GM23338 (cell line): ENCODE measurements around the gene CCDC188. TPM values are rescaled to one million over a fixed set of nuclear protein-coding genes. Genes with fewer than 3 reads are reported as not detected.

Experiments
- ATAC-seq: fragments of 200-7000 bp; cut with Tn5 transposase; 3 replicates; pipeline ENCODE4 v1.9.1; 2020
- DNase-seq: peaks from one replicate; pipeline ENCODE4 v3.0.0-alpha.2; 2015; ENCODE audit warnings: low spot score
- H2AFZ ChIP-seq: fragments of 200-600 bp; sonication (generic); 2 replicates; pipeline ENCODE4 v1.8.0; 2016; ENCODE audit warnings: antibody characterized with exemption, mild to moderate bottlenecking, moderate library complexity
- H3F3A ChIP-seq: fragments of 200-600 bp; sonication (generic); replicated peaks from 2 replicates; pipeline ENCODE4 v1.8.0; 2017; ENCODE audit warnings: antibody characterized with exemption, mixed run types, low read depth
- H3K27ac ChIP-seq: fragments of 200-600 bp; sonication (generic); 2 replicates; pipeline ENCODE4 v1.6.1; 2016; ENCODE audit warnings: low read depth
- H3K27me3 ChIP-seq: fragments of 200-600 bp; sonication (generic); 2 replicates; pipeline ENCODE4 v1.8.0; 2016; ENCODE audit warnings: mild to moderate bottlenecking, mixed run types, moderate library complexity; ENCODE audit not compliant: insufficient read depth
- H3K36me3 ChIP-seq: fragments of 200-600 bp; sonication (generic); 2 replicates; pipeline ENCODE4 v1.8.0; 2016; ENCODE audit warnings: mild to moderate bottlenecking; ENCODE audit not compliant: insufficient read depth
- H3K4me1 ChIP-seq: fragments of 200-600 bp; sonication (generic); 2 replicates; pipeline ENCODE4 v1.8.0; 2016; ENCODE audit warnings: mild to moderate bottlenecking, moderate library complexity; ENCODE audit not compliant: insufficient read depth
- H3K4me2 ChIP-seq: fragments of 200-600 bp; sonication (generic); 2 replicates; pipeline ENCODE4 v1.7.1; 2017; ENCODE audit warnings: mixed run types
- H3K4me3 ChIP-seq: fragments of 200-600 bp; sonication (generic); 2 replicates; pipeline ENCODE4 v1.6.1; 2016; ENCODE audit warnings: mixed run types
- H3K79me2 ChIP-seq: fragments of 200-600 bp; sonication (generic); replicated peaks from 2 replicates; pipeline ENCODE4 v1.8.0; 2017; ENCODE audit warnings: mild to moderate bottlenecking; ENCODE audit not compliant: insufficient read depth
- H3K9me2 ChIP-seq: fragments of 200-600 bp; sonication (generic); 2 replicates; pipeline ENCODE4 v1.8.0; 2017; ENCODE audit not compliant: insufficient read depth
- H4K20me1 ChIP-seq: fragments of 200-600 bp; sonication (generic); replicated peaks from 2 replicates; pipeline ENCODE4 v1.8.0; 2017; ENCODE audit warnings: mild to moderate bottlenecking; ENCODE audit not compliant: insufficient read depth
- H3K27ac Mint-ChIP-seq: 2 replicates; pipeline ENCODE4 v1.8.0; 2020; ENCODE audit warnings: inconsistent platforms, mild to moderate bottlenecking, moderate library complexity, mixed read lengths
- H3K27me3 Mint-ChIP-seq: 3 replicates; pipeline ENCODE4 v1.8.0; 2022; ENCODE audit warnings: low read depth, mild to moderate bottlenecking, moderate library complexity, mixed read lengths, inconsistent platforms; ENCODE audit not compliant: insufficient read depth, poor library complexity
- H3K36me3 Mint-ChIP-seq: 3 replicates; pipeline ENCODE4 v1.8.0; 2021; ENCODE audit warnings: low read depth, mild to moderate bottlenecking, inconsistent platforms, moderate library complexity, mixed read lengths
- H3K4me1 Mint-ChIP-seq: 3 replicates; pipeline ENCODE4 v1.8.0; 2020; ENCODE audit warnings: mild to moderate bottlenecking, inconsistent platforms, mixed read lengths
- H3K4me3 Mint-ChIP-seq: 3 replicates; pipeline ENCODE4 v1.8.0; 2021; ENCODE audit warnings: moderate library complexity, mild to moderate bottlenecking, inconsistent platforms, mixed read lengths
- H3K9me3 Mint-ChIP-seq: 3 replicates; pipeline ENCODE4 v1.8.0; 2020; ENCODE audit warnings: moderate library complexity, mild to moderate bottlenecking, inconsistent platforms, mixed read lengths
- CREB1 ChIP-seq: fragments of 250-450 bp; sonication (Bioruptor Pico); IDR thresholded peaks from 2 replicates; pipeline ENCODE4 v1.5.0; 2020; ENCODE audit warnings: low read depth, mild to moderate bottlenecking, moderate library complexity
- ETS1 ChIP-seq: IDR thresholded peaks from 2 replicates; pipeline ENCODE4 v1.6.1; 2016; ENCODE audit warnings: antibody characterized with exemption
- EZH2 ChIP-seq: fragments of 200-600 bp; sonication (generic); IDR thresholded peaks from one replicate; pipeline ENCODE4 v1.8.0; 2017; ENCODE audit warnings: antibody characterized with exemption, mild to moderate bottlenecking, low read depth; ENCODE audit not compliant: unreplicated experiment
- EZH2phosphoT487 ChIP-seq: fragments of 200-600 bp; sonication (generic); IDR thresholded peaks from one replicate; pipeline ENCODE4 v1.8.1; 2018; ENCODE audit warnings: antibody characterized with exemption; ENCODE audit not compliant: unreplicated experiment
- JUNB ChIP-seq: IDR thresholded peaks from one replicate; pipeline ENCODE4 v1.6.1; 2016; ENCODE audit warnings: antibody characterized with exemption; ENCODE audit not compliant: unreplicated experiment
- NANOG ChIP-seq: IDR thresholded peaks from 2 replicates; pipeline ENCODE4 v1.6.1; 2016; ENCODE audit warnings: antibody characterized with exemption, borderline replicate concordance
- POLR2AphosphoS5 ChIP-seq: IDR thresholded peaks from 2 replicates; pipeline ENCODE4 v1.6.1; 2016; ENCODE audit warnings: antibody characterized with exemption, low read depth
- REST ChIP-seq: IDR thresholded peaks from one replicate; pipeline ENCODE4 v1.6.1; 2018; ENCODE audit warnings: antibody characterized with exemption; ENCODE audit not compliant: unreplicated experiment
- STAT1 ChIP-seq: IDR thresholded peaks from one replicate; pipeline ENCODE4 v1.6.1; 2016; ENCODE audit warnings: antibody characterized with exemption; ENCODE audit not compliant: unreplicated experiment
- ZNF114 ChIP-seq: fragments of 250-450 bp; sonication (Bioruptor Pico); IDR thresholded peaks from 2 replicates; pipeline ENCODE4 v1.5.0; 2020; ENCODE audit warnings: mild to moderate bottlenecking, moderate library complexity
- polyA plus RNA-seq: library from polyadenylated mRNA; unstranded; fragments of >200 nt; fragmentation: Nextera tagmentation; extraction: Ambion mirVana; gene quantifications from 2 replicates; pipeline ENCODE4 v1.2.1, GENCODE V29; 2016
- total RNA-seq: library from RNA; depleted of rRNA; stranded (reverse); fragments of >200 nt; shearing (Covaris generic); gene quantifications from 2 replicates; pipeline ENCODE4 v1.2.3, GENCODE V29; 2014
- TF ChIP-seq, protein P1 (sequence below), 2 experiments: fragments of 200-600 bp in 1 of 2; sonication (generic) in 1 of 2; conservative IDR thresholded peaks; 2 replicates each; pipeline versions ENCODE4 v1.5.1 to v1.6.1; 2016 to 2017; ENCODE audit warnings: antibody characterized with exemption in 2 of 2, low read depth in 2 of 2, mild to moderate bottlenecking in 2 of 2, moderate library complexity in 1 of 2
- TF ChIP-seq, protein P2 (sequence below): fragments of 250-450 bp; sonication (Bioruptor Pico); IDR thresholded peaks from 2 replicates; pipeline ENCODE4 v1.5.0; 2020; ENCODE audit warnings: mild to moderate bottlenecking, moderate library complexity

Gene CCDC188
- total and polyA plus RNA-seq, 2 experiments from 2014 or later: not detected

DNA sequence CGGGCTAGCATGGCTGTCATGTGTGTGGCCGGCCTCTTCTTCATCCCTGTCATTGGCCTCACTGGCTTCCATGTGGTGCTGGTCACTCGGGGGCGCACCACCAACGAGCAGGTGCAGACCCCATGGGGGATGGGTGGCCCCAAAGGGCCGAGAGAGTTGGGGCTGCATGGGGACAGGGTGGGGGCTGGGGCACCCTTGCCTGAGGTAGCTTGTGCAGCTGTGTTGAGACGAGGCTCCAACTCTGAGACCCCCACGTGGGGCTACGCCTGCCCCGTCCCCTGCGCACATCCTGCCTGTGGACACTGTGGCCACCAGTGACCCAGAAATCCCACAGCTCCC lies 10.8 kb downstream of the CCDC188 start:
- Histone ChIP-seq H3F3A (no peaks in the 10 kb centered on the region), H3K79me2 (peaks cover 14% of the 10 kb centered on the region; the same call in 1 of the 2 replicates), H3K4me2 (no peak overlapping the region), H3K4me1 (no peaks in the 10 kb centered on the region), H3K9me2 (no peaks in the 10 kb centered on the region), H4K20me1 (no peaks in the 10 kb centered on the region; the same call in 1 of the 2 replicates), H3K27ac (no peak overlapping the region), H3K36me3 (no peaks in the 10 kb centered on the region), H2AFZ (no peak overlapping the region), H3K4me3 (no peak overlapping the region), H3K27me3 (no peaks in the 10 kb centered on the region)
- TF ChIP-seq EZH2phosphoT487 (no peak), JUNB (no peak), CREB1 (CRISPR knock-in tag) (no peak), REST (no peak), EZH2 (no peak), NANOG (no peak), STAT1 (no peak), ZNF114 (CRISPR knock-in tag) (no peak), ETS1 (no peak), POLR2AphosphoS5 (no peak)
- TF ChIP-seq, protein P1, sequence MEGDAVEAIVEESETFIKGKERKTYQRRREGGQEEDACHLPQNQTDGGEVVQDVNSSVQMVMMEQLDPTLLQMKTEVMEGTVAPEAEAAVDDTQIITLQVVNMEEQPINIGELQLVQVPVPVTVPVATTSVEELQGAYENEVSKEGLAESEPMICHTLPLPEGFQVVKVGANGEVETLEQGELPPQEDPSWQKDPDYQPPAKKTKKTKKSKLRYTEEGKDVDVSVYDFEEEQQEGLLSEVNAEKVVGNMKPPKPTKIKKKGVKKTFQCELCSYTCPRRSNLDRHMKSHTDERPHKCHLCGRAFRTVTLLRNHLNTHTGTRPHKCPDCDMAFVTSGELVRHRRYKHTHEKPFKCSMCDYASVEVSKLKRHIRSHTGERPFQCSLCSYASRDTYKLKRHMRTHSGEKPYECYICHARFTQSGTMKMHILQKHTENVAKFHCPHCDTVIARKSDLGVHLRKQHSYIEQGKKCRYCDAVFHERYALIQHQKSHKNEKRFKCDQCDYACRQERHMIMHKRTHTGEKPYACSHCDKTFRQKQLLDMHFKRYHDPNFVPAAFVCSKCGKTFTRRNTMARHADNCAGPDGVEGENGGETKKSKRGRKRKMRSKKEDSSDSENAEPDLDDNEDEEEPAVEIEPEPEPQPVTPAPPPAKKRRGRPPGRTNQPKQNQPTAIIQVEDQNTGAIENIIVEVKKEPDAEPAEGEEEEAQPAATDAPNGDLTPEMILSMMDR (conservative IDR thresholded peaks at IDR 0.05; ENCODE audit: low read depth in 2 of 2): no peak
- TF ChIP-seq, protein P2, sequence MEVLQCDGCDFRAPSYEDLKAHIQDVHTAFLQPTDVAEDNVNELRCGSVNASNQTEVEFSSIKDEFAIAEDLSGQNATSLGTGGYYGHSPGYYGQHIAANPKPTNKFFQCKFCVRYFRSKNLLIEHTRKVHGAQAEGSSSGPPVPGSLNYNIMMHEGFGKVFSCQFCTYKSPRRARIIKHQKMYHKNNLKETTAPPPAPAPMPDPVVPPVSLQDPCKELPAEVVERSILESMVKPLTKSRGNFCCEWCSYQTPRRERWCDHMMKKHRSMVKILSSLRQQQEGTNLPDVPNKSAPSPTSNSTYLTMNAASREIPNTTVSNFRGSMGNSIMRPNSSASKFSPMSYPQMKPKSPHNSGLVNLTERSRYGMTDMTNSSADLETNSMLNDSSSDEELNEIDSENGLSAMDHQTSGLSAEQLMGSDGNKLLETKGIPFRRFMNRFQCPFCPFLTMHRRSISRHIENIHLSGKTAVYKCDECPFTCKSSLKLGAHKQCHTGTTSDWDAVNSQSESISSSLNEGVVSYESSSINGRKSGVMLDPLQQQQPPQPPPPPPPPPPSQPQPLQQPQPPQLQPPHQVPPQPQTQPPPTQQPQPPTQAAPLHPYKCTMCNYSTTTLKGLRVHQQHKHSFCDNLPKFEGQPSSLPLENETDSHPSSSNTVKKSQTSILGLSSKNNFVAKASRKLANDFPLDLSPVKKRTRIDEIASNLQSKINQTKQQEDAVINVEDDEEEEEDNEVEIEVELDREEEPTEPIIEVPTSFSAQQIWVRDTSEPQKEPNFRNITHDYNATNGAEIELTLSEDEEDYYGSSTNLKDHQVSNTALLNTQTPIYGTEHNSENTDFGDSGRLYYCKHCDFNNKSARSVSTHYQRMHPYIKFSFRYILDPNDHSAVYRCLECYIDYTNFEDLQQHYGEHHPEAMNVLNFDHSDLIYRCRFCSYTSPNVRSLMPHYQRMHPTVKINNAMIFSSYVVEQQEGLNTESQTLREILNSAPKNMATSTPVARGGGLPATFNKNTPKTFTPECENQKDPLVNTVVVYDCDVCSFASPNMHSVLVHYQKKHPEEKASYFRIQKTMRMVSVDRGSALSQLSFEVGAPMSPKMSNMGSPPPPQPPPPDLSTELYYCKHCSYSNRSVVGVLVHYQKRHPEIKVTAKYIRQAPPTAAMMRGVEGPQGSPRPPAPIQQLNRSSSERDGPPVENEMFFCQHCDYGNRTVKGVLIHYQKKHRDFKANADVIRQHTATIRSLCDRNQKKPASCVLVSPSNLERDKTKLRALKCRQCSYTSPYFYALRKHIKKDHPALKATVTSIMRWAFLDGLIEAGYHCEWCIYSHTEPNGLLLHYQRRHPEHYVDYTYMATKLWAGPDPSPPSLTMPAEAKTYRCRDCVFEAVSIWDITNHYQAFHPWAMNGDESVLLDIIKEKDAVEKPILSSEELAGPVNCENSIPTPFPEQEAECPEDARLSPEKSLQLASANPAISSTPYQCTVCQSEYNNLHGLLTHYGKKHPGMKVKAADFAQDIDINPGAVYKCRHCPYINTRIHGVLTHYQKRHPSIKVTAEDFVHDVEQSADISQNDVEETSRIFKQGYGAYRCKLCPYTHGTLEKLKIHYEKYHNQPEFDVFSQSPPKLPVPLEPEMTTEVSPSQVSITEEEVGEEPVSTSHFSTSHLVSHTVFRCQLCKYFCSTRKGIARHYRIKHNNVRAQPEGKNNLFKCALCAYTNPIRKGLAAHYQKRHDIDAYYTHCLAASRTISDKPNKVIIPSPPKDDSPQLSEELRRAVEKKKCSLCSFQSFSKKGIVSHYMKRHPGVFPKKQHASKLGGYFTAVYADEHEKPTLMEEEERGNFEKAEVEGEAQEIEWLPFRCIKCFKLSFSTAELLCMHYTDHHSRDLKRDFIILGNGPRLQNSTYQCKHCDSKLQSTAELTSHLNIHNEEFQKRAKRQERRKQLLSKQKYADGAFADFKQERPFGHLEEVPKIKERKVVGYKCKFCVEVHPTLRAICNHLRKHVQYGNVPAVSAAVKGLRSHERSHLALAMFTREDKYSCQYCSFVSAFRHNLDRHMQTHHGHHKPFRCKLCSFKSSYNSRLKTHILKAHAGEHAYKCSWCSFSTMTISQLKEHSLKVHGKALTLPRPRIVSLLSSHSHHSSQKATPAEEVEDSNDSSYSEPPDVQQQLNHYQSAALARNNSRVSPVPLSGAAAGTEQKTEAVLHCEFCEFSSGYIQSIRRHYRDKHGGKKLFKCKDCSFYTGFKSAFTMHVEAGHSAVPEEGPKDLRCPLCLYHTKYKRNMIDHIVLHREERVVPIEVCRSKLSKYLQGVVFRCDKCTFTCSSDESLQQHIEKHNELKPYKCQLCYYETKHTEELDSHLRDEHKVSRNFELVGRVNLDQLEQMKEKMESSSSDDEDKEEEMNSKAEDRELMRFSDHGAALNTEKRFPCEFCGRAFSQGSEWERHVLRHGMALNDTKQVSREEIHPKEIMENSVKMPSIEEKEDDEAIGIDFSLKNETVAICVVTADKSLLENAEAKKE (CRISPR knock-in tag): no peak
- no peaks in the 10 kb centered on the region for H3K36me3 Mint-ChIP-seq
- no peaks in the 10 kb centered on the region for H3K9me3 Mint-ChIP-seq
- no peak for DNase-seq
- H3K4me1 Mint-ChIP-seq: no peaks in the 10 kb centered on the region
- no peak for ATAC-seq
- H3K27me3 Mint-ChIP-seq: peaks cover 7% of the 10 kb centered on the region
- no peak overlapping the region for H3K4me3 Mint-ChIP-seq
- H3K27ac Mint-ChIP-seq: no peak overlapping the region
